H1 (cell line): ENCODE measurements around the gene WNK4. TPM values are rescaled to one million over a fixed set of nuclear protein-coding genes. Genes with fewer than 3 reads are reported as not detected.

Source experiments
- CTCF ChIA-PET: fragments of 300-600 bp; sonication (Branson Sonifier 250); formaldehyde crosslinking; loops from one replicate; lab custom pipeline; 2021; ENCODE audit not compliant: partially characterized antibody; lab: Charles Lee
- POLR2A ChIA-PET: fragments of 300-600 bp; sonication (Branson Sonifier 250); formaldehyde crosslinking; loops from one replicate; lab custom pipeline; 2021; ENCODE audit warnings: inconsistent platforms; ENCODE audit not compliant: partially characterized antibody; lab: Charles Lee
- DNase-seq, 2 experiments: peaks; one replicate each; pipeline versions ENCODE4 v3.0.0 to v3.0.0-alpha.2; 2010 to 2022; ENCODE audit warnings: low spot score in 2 of 2, low read depth in 1 of 2, mixed read lengths in 1 of 2
- FAIRE-seq: peaks from 2 replicates; lab custom pipeline; 2011; peaks lifted over from hg19 to GRCh38; lab: Jason Lieb, UNC
- H2AFZ ChIP-seq: 2 replicates; pipeline ENCODE4 v1.8.1; 2012; ENCODE audit warnings: low read length, inconsistent platforms
- H2AK5ac ChIP-seq: 2 replicates; pipeline ENCODE4 v1.6.1; 2013; ENCODE audit warnings: low read depth, low read length
- H2BK120ac ChIP-seq: replicated peaks from 2 replicates; pipeline ENCODE3; 2013; ENCODE audit warnings: low read depth, low read length, inconsistent platforms
- H2BK12ac ChIP-seq: 2 replicates; pipeline ENCODE4 v1.6.1; 2013; ENCODE audit warnings: low read depth, low read length
- H2BK15ac ChIP-seq: 2 replicates; pipeline ENCODE4 v1.6.1; 2013; ENCODE audit warnings: low read length
- H2BK20ac ChIP-seq: 2 replicates; pipeline ENCODE4 v1.6.1; 2013; ENCODE audit warnings: low read length
- H2BK5ac ChIP-seq: 2 replicates; pipeline ENCODE4 v1.6.1; 2013; ENCODE audit warnings: low read depth, low read length
- H3K14ac ChIP-seq: 2 replicates; pipeline ENCODE4 v1.6.1; 2013; ENCODE audit warnings: inconsistent platforms; ENCODE audit not compliant: insufficient read length
- H3K18ac ChIP-seq: 2 replicates; pipeline ENCODE4 v1.6.1; 2013; ENCODE audit warnings: low read length; ENCODE audit errors: extremely low read depth
- H3K23ac ChIP-seq: 2 replicates; pipeline ENCODE4 v1.6.1; 2013; ENCODE audit warnings: inconsistent platforms; ENCODE audit not compliant: insufficient read length
- H3K23me2 ChIP-seq: 2 replicates; pipeline ENCODE4 v1.6.1; 2013; ENCODE audit warnings: low read depth, low read length
- H3K27ac ChIP-seq: 2 replicates; pipeline ENCODE4 v1.6.1; 2011; ENCODE audit warnings: low read depth, low read length, inconsistent platforms
- H3K27me3 ChIP-seq, 4 experiments: replicated peaks in 1 of 4; 1 replicate in 1 of 4; 2 replicates in 3 of 4; pipeline versions ENCODE4 v1.6.1 to v1.8.1; 2011 to 2013; ENCODE audit warnings: low read length in 3 of 4, mild to moderate bottlenecking in 3 of 4, inconsistent platforms in 2 of 4, mixed read lengths in 2 of 4, moderate library complexity in 1 of 4; ENCODE audit not compliant: control insufficient read depth in 3 of 4, insufficient read depth in 3 of 4; ENCODE audit errors: extremely low read depth in 1 of 4
- H3K36me3 ChIP-seq, 4 experiments: 2 replicates each; pipeline versions ENCODE4 v1.6.1 to v1.8.1; 2011 to 2013; ENCODE audit warnings: mild to moderate bottlenecking in 4 of 4, low read length in 3 of 4, moderate library complexity in 2 of 4, control low read depth in 1 of 4, inconsistent platforms in 1 of 4; ENCODE audit not compliant: insufficient read depth in 4 of 4, control insufficient read depth in 2 of 4
- H3K4ac ChIP-seq: replicated peaks from 2 replicates; pipeline ENCODE3; 2013; ENCODE audit warnings: low read length, low read depth, mixed read lengths, inconsistent platforms; ENCODE audit not compliant: insufficient read length
- H3K4me1 ChIP-seq, 4 experiments: replicated peaks in 1 of 4; 1 replicate in 1 of 4; 2 replicates in 3 of 4; pipeline versions ENCODE4 v1.6.1 to v1.8.1; 2011 to 2013; ENCODE audit warnings: low read length in 3 of 4, inconsistent platforms in 2 of 4, mixed read lengths in 1 of 4; ENCODE audit not compliant: insufficient read depth in 4 of 4, control insufficient read depth in 3 of 4
- H3K4me2 ChIP-seq, 2 experiments: 2 replicates each; pipeline versions ENCODE4 v1.6.1 to v1.8.1; 2011 to 2013; ENCODE audit warnings: low read depth in 2 of 2, low read length in 2 of 2, control low read depth in 1 of 2, inconsistent platforms in 1 of 2, mild to moderate bottlenecking in 1 of 2; ENCODE audit not compliant: insufficient read depth in 1 of 2
- H3K4me3 ChIP-seq, 4 experiments: fragments of 200-600, 300-600 bp in 1 of 4; sonication (generic), shearing (Covaris generic), sonication (Bioruptor Twin) in 1 of 4; 2 replicates each; pipeline versions ENCODE4 v1.5.1 to v1.8.1; 2011 to 2016; ENCODE audit warnings: low read length in 4 of 4, low read depth in 3 of 4, control low read depth in 2 of 4, inconsistent platforms in 2 of 4, mild to moderate bottlenecking in 2 of 4, mixed read lengths in 1 of 4, moderate library complexity in 1 of 4; ENCODE audit not compliant: insufficient read depth in 2 of 4; ENCODE audit errors: extremely low read depth in 1 of 4
- H3K56ac ChIP-seq: replicated peaks from 2 replicates; pipeline ENCODE3; 2013; ENCODE audit warnings: low read depth, mild to moderate bottlenecking, mixed read lengths, low read length, inconsistent platforms; ENCODE audit not compliant: insufficient read length
- H3K79me1 ChIP-seq: 2 replicates; pipeline ENCODE4 v1.6.1; 2013; ENCODE audit warnings: low read depth, low read length, control low read depth
- H3K79me2 ChIP-seq, 2 experiments: 2 replicates each; pipeline versions ENCODE4 v1.6.1 to v1.8.1; 2012 to 2013; ENCODE audit warnings: low read length in 2 of 2, mild to moderate bottlenecking in 2 of 2, inconsistent platforms in 1 of 2; ENCODE audit not compliant: insufficient read depth in 2 of 2, control insufficient read depth in 1 of 2
- H3K9ac ChIP-seq, 4 experiments: replicated peaks in 1 of 4; 1 replicate in 1 of 4; 2 replicates in 3 of 4; pipeline versions ENCODE4 v1.6.1 to v1.8.1; 2011 to 2013; ENCODE audit warnings: low read depth in 3 of 4, low read length in 3 of 4, control low read depth in 2 of 4, mild to moderate bottlenecking in 2 of 4, moderate library complexity in 2 of 4, inconsistent platforms in 1 of 4; ENCODE audit errors: extremely low read depth in 1 of 4
- H3K9me3 ChIP-seq, 2 experiments: 2 replicates each; pipeline versions ENCODE4 v1.6.1 to v1.8.1; 2012 to 2013; ENCODE audit warnings: mild to moderate bottlenecking in 2 of 2, moderate library complexity in 2 of 2, control low read depth in 1 of 2, inconsistent platforms in 1 of 2, low read depth in 1 of 2, low read length in 1 of 2, mixed read lengths in 1 of 2; ENCODE audit not compliant: insufficient read depth in 2 of 2
- H4K20me1 ChIP-seq, 2 experiments: replicated peaks in 1 of 2; 2 replicates each; pipeline versions ENCODE3 to v1.8.1; 2011 to 2013; ENCODE audit warnings: inconsistent platforms in 2 of 2, low read length in 2 of 2, mild to moderate bottlenecking in 1 of 2; ENCODE audit not compliant: insufficient read depth in 2 of 2, control insufficient read depth in 1 of 2
- H4K5ac ChIP-seq: 2 replicates; pipeline ENCODE4 v1.6.1; 2013; ENCODE audit warnings: low read length, low read depth, mixed read lengths, inconsistent platforms; ENCODE audit not compliant: insufficient read length
- H4K8ac ChIP-seq: 2 replicates; pipeline ENCODE4 v1.8.0; 2013; ENCODE audit warnings: mild to moderate bottlenecking, moderate library complexity, low read length, inconsistent platforms; ENCODE audit not compliant: insufficient read depth; ENCODE audit errors: extremely low read depth
- H4K91ac ChIP-seq: replicated peaks from 2 replicates; pipeline ENCODE3; 2013; ENCODE audit warnings: low read length, mixed read lengths, inconsistent platforms; ENCODE audit not compliant: insufficient read length
- MAX ChIP-seq: IDR thresholded peaks from 2 replicates; pipeline ENCODE4 v1.6.1; 2012; ENCODE audit warnings: inconsistent platforms
- TAF1 ChIP-seq: IDR thresholded peaks from 2 replicates; pipeline ENCODE4 v1.6.1; 2011; ENCODE audit warnings: mild to moderate bottlenecking, low read depth, low read length
- WGBS, 2 experiments: shearing (Covaris generic) in 1 of 2; methylation state at CpG; one replicate each; pipeline versions ENCODE4 v1.1.6 to v1.1.7; 2013 to 2015; ENCODE audit warnings: low lambda C conversion rate in 2 of 2, mixed read lengths in 2 of 2, inconsistent platforms in 1 of 2, low coverage in 1 of 2, missing lambda C conversion rate in 1 of 2; ENCODE audit not compliant: insufficient replicate concordance in 2 of 2, insufficient coverage in 1 of 2, insufficient read length in 1 of 2; ENCODE audit errors: extremely low coverage in 1 of 2, missing lambda C conversion rate in 1 of 2; 5-methylcytosine and 5-hydroxymethylcytosine counted together
- polyA plus RNA-seq, 7 experiments: library from polyadenylated mRNA; depleted of rRNA in 3 of 7; stranded (reverse) in 5 of 7; unstranded in 2 of 7; fragments of >200 nt in 5 of 7; fragments of 200-250 nt in 2 of 7; gene quantifications; 1 replicate in 5 of 7; 2 replicates in 1 of 7; 4 replicates in 1 of 7; pipeline versions ENCODE4 v1.2.1 to v1.2.3, GENCODE V29; 2011 to 2013; ENCODE audit warnings: missing spikeins in 2 of 7, mixed read lengths in 2 of 7
- total RNA-seq: library from RNA; stranded (reverse); fragmentation: NEBNext Ultra II Directional; extraction: Animal tissue kit (Norgen Biotek cat#: 25700); gene quantifications from 2 replicates; pipeline ENCODE4 v1.2.1, GENCODE V29; 2021

WNK4 gene
- total and polyA plus RNA-seq, 2 of the 8 experiments (the other 6 are each of a cell fraction or from before 2014, with no cell fraction given), result 0.21 to 1.7 TPM

GRCh38 chr17:42817866-42818265, 37.5 kb downstream of the WNK4 start:
- no peak overlapping the region for H3K4ac ChIP-seq
- no peak overlapping the region for H3K14ac ChIP-seq
- H2AFZ ChIP-seq, result no peak overlapping the region
- H3K9ac ChIP-seq, result no peak overlapping the region
- H3K9me3 ChIP-seq, result no peaks in the 10 kb centered on the region
- no peak overlapping the region for H3K4me3 ChIP-seq
- no peaks in the 10 kb centered on the region for H3K23me2 ChIP-seq
- no peak overlapping the region for H3K56ac ChIP-seq
- no peak overlapping the region for H4K5ac ChIP-seq
- DNase-seq, result no peak
- H3K36me3 ChIP-seq, result peaks cover 18 to 60% (median 47%) of the 10 kb centered on the region in 4 experiments
- H2BK120ac ChIP-seq, result no peak overlapping the region
- ChIA-PET POLR2A (interaction anchor here (0.6 to 1.3 kb wide), 3 partner anchors 20 to 28 kb away, joined by 3 to 4 read pairs (median 3); no protein-coding TSS in a partner anchor), CTCF (interaction anchor here (0.9 to 6.8 kb wide), 13 partner anchors 9 to 1061 kb away, joined by 3 to 45 read pairs (median 4); partner anchors contain the start of genes CNTD1, COA3 and PSME3)
- H2BK20ac ChIP-seq, result no peak overlapping the region
- no peak overlapping the region for H2BK5ac ChIP-seq
- H4K8ac ChIP-seq, result no peak overlapping the region; the same call in 1 of the 2 replicates
- no peaks in the 10 kb centered on the region for H4K20me1 ChIP-seq
- FAIRE-seq, result no peak
- no peaks in the 10 kb centered on the region for H3K4me1 ChIP-seq
- H3K23ac ChIP-seq, result no peak overlapping the region
- H3K18ac ChIP-seq, result no peak overlapping the region
- no peaks in the 10 kb centered on the region for H3K27me3 ChIP-seq
- H3K27ac ChIP-seq, result no peak overlapping the region
- no peak overlapping the region for H2AK5ac ChIP-seq
- H2BK12ac ChIP-seq, result no peak overlapping the region
- peaks cover 1% of the 10 kb centered on the region; the same call in 1 of the 2 replicates for H3K79me1 ChIP-seq
- H3K4me2 ChIP-seq, result no peak overlapping the region
- 94% methylated on average over 1 of the region's 1 CpG; no CpG with 5 or more reads in 1 of the 2 experiments for WGBS, 2 experiments
- no peak overlapping the region for H4K91ac ChIP-seq
- no peak overlapping the region for H2BK15ac ChIP-seq
- H3K79me2 ChIP-seq, result peaks cover 0 to 2% of the 10 kb centered on the region in 2 experiments; a peak in 1 of 4 replicates
- TF ChIP-seq MAX, result no peak
- TF ChIP-seq TAF1, result no peak
